A549 (cell line): ENCODE results near the gene TBX18.

Experiments used
- CTCF ChIP-seq: fragments of >200 bp; sonication (Bioruptor Twin); formaldehyde crosslinking; IDR thresholded peaks from 3 replicates; pipeline ENCODE4 v1.5.1; 2016
- EP300 ChIP-seq, 2 experiments: fragments of >200 bp; sonication (Bioruptor Twin); formaldehyde crosslinking; IDR thresholded peaks; 2 replicates in 1 of 2; 3 replicates in 1 of 2; pipeline ENCODE4 v1.6.1; 2016 to 2017
- FOXS1 ChIP-seq: fragments of 250-450 bp; sonication (Bioruptor Pico); IDR thresholded peaks from 2 replicates; pipeline ENCODE4 v1.5.0; 2020; ENCODE audit warnings: mild to moderate bottlenecking, moderate library complexity
- JUN ChIP-seq, 2 experiments: fragments of >200 bp; sonication (Bioruptor Twin); formaldehyde crosslinking; IDR thresholded peaks; 2 replicates in 1 of 2; 3 replicates in 1 of 2; pipeline ENCODE4 v1.6.1; 2016 to 2017
- NFE2L2 ChIP-seq: fragments of 150-350 bp; conservative IDR thresholded peaks from 2 replicates; pipeline ENCODE4 v1.6.1; 2014; ENCODE audit warnings: low read length
- POLR2A ChIP-seq: IDR thresholded peaks from 2 replicates; pipeline ENCODE4 v1.6.1; 2012; ENCODE audit warnings: mild to moderate bottlenecking, low read length
- POLR2AphosphoS2 ChIP-seq: conservative IDR thresholded peaks from 2 replicates; pipeline ENCODE4 v1.6.1; 2012; ENCODE audit warnings: low read length, improper control_type of control experiment, inconsistent platforms
- RAD21 ChIP-seq, 2 experiments: fragments of >200 bp in 1 of 2; sonication (Bioruptor Twin) in 1 of 2; formaldehyde crosslinking in 1 of 2; IDR thresholded peaks in 1 of 2; conservative IDR thresholded peaks in 1 of 2; 2 replicates in 1 of 2; 3 replicates in 1 of 2; pipeline ENCODE4 v1.6.1; 2012 to 2018; ENCODE audit warnings: inconsistent platforms in 1 of 2
- RCOR1 ChIP-seq: fragments of 150-350 bp; IDR thresholded peaks from 2 replicates; pipeline ENCODE4 v1.6.1; 2014; ENCODE audit warnings: antibody characterized with exemption, low read length, low read depth

GRCh38 chr6:84756466-84756865, 7.9 kb downstream of the TBX18 start:
- no peak for TF ChIP-seq CTCF
- no peak for TF ChIP-seq RCOR1
- no peak for TF ChIP-seq POLR2A
- TF ChIP-seq POLR2AphosphoS2 = no peak
- TF ChIP-seq RAD21 (conservative IDR thresholded peaks at IDR 0.05 in 1 of 2, IDR thresholded peaks at IDR 0.05 in 1 of 2) = no peak
- TF ChIP-seq EP300 (IDR thresholded peaks at IDR 0.05) = no peak
- TF ChIP-seq JUN (IDR thresholded peaks at IDR 0.05) = no peak
- TF ChIP-seq NFE2L2 = no peak
- TF ChIP-seq FOXS1 (CRISPR knock-in tag) = no peak
